KMS-11 (cell line): ENCODE measurements around the gene PIP5K1C.

Experiments used
- H2AFZ ChIP-seq: fragments of 200-600 bp; sonication (generic); 2 replicates; pipeline ENCODE4 v1.6.1; 2016; ENCODE audit warnings: antibody characterized with exemption, mixed run types, low read depth
- H3K27ac ChIP-seq: fragments of 200-600 bp; sonication (generic); 2 replicates; pipeline ENCODE4 v1.6.1; 2016; ENCODE audit warnings: mild to moderate bottlenecking, mixed run types
- H3K27me3 ChIP-seq: fragments of 200-600 bp; sonication (generic); 2 replicates; pipeline ENCODE4 v1.6.1; 2017; ENCODE audit warnings: mild to moderate bottlenecking, low read depth, mixed run types, moderate library complexity; ENCODE audit not compliant: insufficient read depth
- H3K36me3 ChIP-seq: fragments of 200-600 bp; sonication (generic); 2 replicates; pipeline ENCODE4 v1.6.1; 2017; ENCODE audit warnings: mild to moderate bottlenecking, mixed run types; ENCODE audit not compliant: insufficient read depth
- H3K4me1 ChIP-seq: fragments of 200-600 bp; sonication (generic); 2 replicates; pipeline ENCODE4 v1.6.1; 2016; ENCODE audit warnings: mild to moderate bottlenecking, low read depth, mixed run types; ENCODE audit not compliant: poor library complexity, severe bottlenecking
- H3K4me2 ChIP-seq: fragments of 200-600 bp; sonication (generic); 2 replicates; pipeline ENCODE4 v1.7.0; 2016; ENCODE audit warnings: mild to moderate bottlenecking, mixed run types
- H3K4me3 ChIP-seq: fragments of 200-600 bp; sonication (generic); IDR thresholded peaks from 2 replicates; pipeline ENCODE4 v1.6.1; 2017; ENCODE audit warnings: low read depth, low read length, mixed read lengths; ENCODE audit not compliant: insufficient read depth
- H3K79me2 ChIP-seq: fragments of 200-600 bp; sonication (generic); 2 replicates; pipeline ENCODE4 v1.6.1; 2016; ENCODE audit warnings: low read depth, mixed run types; ENCODE audit not compliant: insufficient read depth
- H3K9ac ChIP-seq: fragments of 200-600 bp; sonication (generic); 2 replicates; pipeline ENCODE4 v1.6.1; 2016; ENCODE audit warnings: mild to moderate bottlenecking, mixed run types
- H4K20me1 ChIP-seq: fragments of 200-600 bp; sonication (generic); 2 replicates; pipeline ENCODE4 v1.6.1; 2016; ENCODE audit warnings: mild to moderate bottlenecking, mixed run types; ENCODE audit not compliant: insufficient read depth
- TF ChIP-seq, protein P1 (sequence below): fragments of 200-600 bp; sonication (generic); conservative IDR thresholded peaks from 2 replicates; pipeline ENCODE4 v1.6.1; 2017; ENCODE audit warnings: low read depth, mild to moderate bottlenecking, antibody characterized with exemption, low read length, moderate library complexity, mixed read lengths

Gene PIP5K1C

DNA sequence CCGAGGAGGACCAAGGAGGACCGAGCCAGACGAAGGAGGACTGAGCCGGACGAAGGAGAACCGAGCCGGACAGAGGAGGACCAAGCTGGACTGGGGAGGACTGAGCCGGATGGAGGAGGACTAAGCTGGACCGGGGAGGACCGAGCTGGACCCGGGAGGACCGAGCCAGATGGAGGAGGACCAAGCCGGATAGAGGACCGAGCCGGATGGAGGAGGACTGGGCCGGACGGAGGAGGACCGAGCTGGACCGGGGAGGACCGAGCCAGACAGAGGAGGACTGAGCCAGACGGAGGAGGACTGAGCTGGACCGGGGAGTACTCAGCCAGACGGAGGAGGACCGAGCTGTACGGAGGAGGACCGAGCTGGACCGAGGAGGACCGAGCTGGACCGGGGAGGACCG is 3.2 kb downstream of the PIP5K1C start:
- no peak overlapping the region for H2AFZ ChIP-seq
- H3K36me3 ChIP-seq = no peaks in the 10 kb centered on the region
- H3K4me3 ChIP-seq = no peak overlapping the region
- H3K9ac ChIP-seq = no peak overlapping the region
- peaks cover 48% of the 10 kb centered on the region for H3K79me2 ChIP-seq
- TF ChIP-seq, protein P1, sequence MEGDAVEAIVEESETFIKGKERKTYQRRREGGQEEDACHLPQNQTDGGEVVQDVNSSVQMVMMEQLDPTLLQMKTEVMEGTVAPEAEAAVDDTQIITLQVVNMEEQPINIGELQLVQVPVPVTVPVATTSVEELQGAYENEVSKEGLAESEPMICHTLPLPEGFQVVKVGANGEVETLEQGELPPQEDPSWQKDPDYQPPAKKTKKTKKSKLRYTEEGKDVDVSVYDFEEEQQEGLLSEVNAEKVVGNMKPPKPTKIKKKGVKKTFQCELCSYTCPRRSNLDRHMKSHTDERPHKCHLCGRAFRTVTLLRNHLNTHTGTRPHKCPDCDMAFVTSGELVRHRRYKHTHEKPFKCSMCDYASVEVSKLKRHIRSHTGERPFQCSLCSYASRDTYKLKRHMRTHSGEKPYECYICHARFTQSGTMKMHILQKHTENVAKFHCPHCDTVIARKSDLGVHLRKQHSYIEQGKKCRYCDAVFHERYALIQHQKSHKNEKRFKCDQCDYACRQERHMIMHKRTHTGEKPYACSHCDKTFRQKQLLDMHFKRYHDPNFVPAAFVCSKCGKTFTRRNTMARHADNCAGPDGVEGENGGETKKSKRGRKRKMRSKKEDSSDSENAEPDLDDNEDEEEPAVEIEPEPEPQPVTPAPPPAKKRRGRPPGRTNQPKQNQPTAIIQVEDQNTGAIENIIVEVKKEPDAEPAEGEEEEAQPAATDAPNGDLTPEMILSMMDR = no peak
- no peak overlapping the region for H3K4me2 ChIP-seq
- no peaks in the 10 kb centered on the region for H3K27me3 ChIP-seq
- no peaks in the 10 kb centered on the region for H4K20me1 ChIP-seq
- H3K27ac ChIP-seq = no peak overlapping the region
- peaks cover 5% of the 10 kb centered on the region for H3K4me1 ChIP-seq

DNA sequence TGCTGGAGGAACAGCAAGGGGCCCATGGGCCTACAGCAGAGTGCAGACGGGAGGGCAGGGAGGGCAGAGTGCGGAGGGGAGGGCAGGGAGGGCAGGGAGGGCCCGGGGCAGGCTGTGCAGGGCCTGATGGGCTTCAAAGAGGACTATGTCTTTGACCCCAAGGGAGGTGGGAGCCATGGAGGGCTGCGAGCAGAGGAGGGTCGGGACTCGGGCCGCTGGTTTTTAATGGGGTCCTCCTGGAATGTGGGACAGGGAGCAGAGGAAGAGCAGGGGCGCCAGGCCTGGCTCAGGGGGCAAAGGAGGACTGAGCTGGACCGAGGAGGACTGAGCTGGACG is 3.6 kb downstream of the PIP5K1C start:
- TF ChIP-seq, protein P1 = no peak
- no peaks in the 10 kb centered on the region for H4K20me1 ChIP-seq
- no peaks in the 10 kb centered on the region for H3K27me3 ChIP-seq
- no peak overlapping the region for H3K4me3 ChIP-seq
- no peaks in the 10 kb centered on the region for H3K36me3 ChIP-seq
- no peak overlapping the region for H3K4me2 ChIP-seq
- H3K79me2 ChIP-seq = peaks cover 52% of the 10 kb centered on the region
- H2AFZ ChIP-seq = no peak overlapping the region
- H3K27ac ChIP-seq = no peak overlapping the region
- no peak overlapping the region for H3K9ac ChIP-seq
- H3K4me1 ChIP-seq = peaks cover 5% of the 10 kb centered on the region

DNA sequence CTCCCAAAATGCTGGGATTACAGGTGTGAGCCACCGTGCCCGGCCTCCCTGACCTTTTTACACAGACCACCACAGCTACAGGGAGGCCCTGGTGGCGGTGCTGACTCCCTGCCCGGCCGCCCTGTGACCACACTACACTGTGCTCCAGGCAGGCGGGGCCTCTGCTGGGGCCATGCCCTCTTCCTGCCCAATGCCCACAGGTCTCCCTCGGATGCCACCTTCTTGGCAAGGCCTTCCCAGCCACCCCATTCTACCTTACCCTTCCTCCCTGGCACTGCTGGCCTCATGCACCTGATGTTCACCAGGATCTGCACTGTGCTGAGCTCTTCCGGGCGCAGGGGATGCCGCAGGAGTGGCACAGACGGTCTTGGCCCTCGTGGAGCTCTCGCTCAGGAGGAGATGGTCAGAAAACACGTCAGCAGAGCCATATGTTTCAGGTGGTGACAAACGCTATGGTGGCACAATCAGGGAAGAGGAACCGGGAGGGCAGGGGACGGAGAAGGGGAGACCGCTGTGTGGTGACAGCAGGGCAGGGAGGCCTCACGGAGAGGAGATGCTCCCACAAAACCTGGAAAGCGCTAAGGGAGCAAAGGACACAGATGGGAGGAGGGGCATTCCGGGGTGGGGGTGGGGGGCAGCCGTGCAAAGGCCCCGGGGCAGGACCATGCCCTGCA is 4.1 kb downstream of the PIP5K1C start:
- H3K79me2 ChIP-seq = peaks cover 52% of the 10 kb centered on the region
- TF ChIP-seq, protein P1 = no peak
- no peaks in the 10 kb centered on the region for H4K20me1 ChIP-seq
- no peak overlapping the region for H3K27ac ChIP-seq
- H3K4me3 ChIP-seq = no peak overlapping the region
- no peak overlapping the region for H2AFZ ChIP-seq
- no peak overlapping the region for H3K4me2 ChIP-seq
- peaks cover 5% of the 10 kb centered on the region for H3K4me1 ChIP-seq
- H3K9ac ChIP-seq = no peak overlapping the region
- H3K27me3 ChIP-seq = no peaks in the 10 kb centered on the region
- H3K36me3 ChIP-seq = no peaks in the 10 kb centered on the region

DNA sequence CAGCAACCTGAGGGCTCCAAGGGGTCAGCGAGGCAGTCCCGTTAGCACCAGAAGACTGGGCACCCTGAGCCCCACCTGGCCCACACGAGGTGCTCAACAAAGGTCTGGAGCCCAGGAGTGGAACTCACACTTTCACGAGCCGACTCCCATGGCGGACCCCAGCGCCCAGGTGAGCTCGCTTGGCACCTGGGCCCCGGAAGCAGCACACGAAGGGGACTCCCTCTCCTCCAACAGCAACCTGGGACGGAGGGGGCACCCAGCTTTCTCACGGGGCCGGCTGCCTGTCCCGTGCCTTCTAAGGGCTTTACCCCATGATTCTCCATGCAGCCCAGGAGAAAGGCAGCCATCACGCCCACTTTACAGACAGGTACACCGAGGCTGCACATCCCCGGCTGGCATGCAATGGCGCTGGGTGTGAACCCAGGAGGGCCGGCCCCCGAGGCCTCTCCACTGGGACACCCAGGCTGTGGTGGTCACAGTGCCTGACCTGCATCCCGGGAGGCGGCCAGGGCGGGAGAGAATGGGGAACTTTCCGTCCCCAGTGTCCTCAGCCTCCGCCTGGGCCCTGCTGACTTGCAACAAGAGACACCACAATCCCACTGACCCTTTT is 5.0 kb downstream of the PIP5K1C start:
- TF ChIP-seq, protein P1 = no peak
- no peaks in the 10 kb centered on the region for H3K27me3 ChIP-seq
- H3K4me2 ChIP-seq = no peak overlapping the region
- no peak overlapping the region for H3K4me3 ChIP-seq
- peaks cover 5% of the 10 kb centered on the region for H3K4me1 ChIP-seq
- H2AFZ ChIP-seq = no peak overlapping the region
- H3K27ac ChIP-seq = no peak overlapping the region
- no peak overlapping the region for H3K9ac ChIP-seq
- no peaks in the 10 kb centered on the region for H4K20me1 ChIP-seq
- H3K36me3 ChIP-seq = no peaks in the 10 kb centered on the region
- H3K79me2 ChIP-seq = peaks cover 53% of the 10 kb centered on the region
